Measurements from ENCODE around the gene FGF14. TPM values are rescaled to one million over a fixed set of nuclear protein-coding genes. Genes with fewer than 3 reads are reported as not detected.

FGF14 gene
- total RNA-seq, 1 donor from 2014 or later: 4.6 TPM

DNA sequence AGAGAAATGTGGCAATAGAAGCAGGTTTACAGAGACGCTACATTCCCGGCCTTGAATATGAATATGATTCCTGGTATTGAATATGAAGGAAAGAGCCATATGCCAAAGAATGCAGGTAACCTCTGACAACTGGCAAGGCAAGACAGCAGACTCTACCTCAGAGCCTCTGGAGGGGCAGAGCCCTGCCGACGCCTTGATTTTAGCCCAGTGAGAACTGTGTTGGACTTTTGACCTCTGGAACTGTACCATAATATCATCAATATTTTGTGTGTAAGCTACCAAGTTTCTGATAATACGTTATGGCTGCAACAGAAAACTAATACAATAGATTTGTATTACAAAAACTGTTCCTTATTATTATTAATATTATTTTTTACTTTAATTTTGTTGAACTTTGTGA is 219.7 kb downstream of the FGF14 start:
- Mint-ChIP-seq H3K4me3 (ENCODE audit: low read depth) (no peak overlapping the region), H3K27me3 (no peaks in the 10 kb centered on the region), H3K36me3 (ENCODE audit: insufficient read depth) (no peaks in the 10 kb centered on the region), H3K9me3 (ENCODE audit: low read depth) (no peaks in the 10 kb centered on the region), H3K27ac (no peak overlapping the region), H3K4me1 (ENCODE audit: low read depth) (peaks cover 4% of the 10 kb centered on the region)
- DNase-seq (ENCODE audit: low spot score, unreplicated experiment): no peak
- TF ChIP-seq CTCF (IDR thresholded peaks at IDR 0.05; ENCODE audit: unreplicated experiment): no peak

GRCh38 chr13:102177431-102177830 is 224.4 kb downstream of the FGF14 start:
- no peak for TF ChIP-seq CTCF (IDR thresholded peaks at IDR 0.05; ENCODE audit: unreplicated experiment)
- no peaks in the 10 kb centered on the region for H3K36me3 Mint-ChIP-seq (ENCODE audit: insufficient read depth)
- H3K27me3 Mint-ChIP-seq: no peaks in the 10 kb centered on the region
- H3K27ac Mint-ChIP-seq: no peak overlapping the region
- no peak for DNase-seq (ENCODE audit: low spot score, unreplicated experiment)
- H3K9me3 Mint-ChIP-seq (ENCODE audit: low read depth): no peaks in the 10 kb centered on the region
- H3K4me1 Mint-ChIP-seq (ENCODE audit: low read depth): no peaks in the 10 kb centered on the region
- H3K4me3 Mint-ChIP-seq (ENCODE audit: low read depth): no peak overlapping the region

- H3K36me3 Mint-ChIP-seq (ENCODE audit: insufficient read depth): no peaks in the 10 kb centered on the region
- no peaks in the 10 kb centered on the region for H3K4me1 Mint-ChIP-seq (ENCODE audit: low read depth)
- no peak overlapping the region for H3K4me3 Mint-ChIP-seq (ENCODE audit: low read depth)
- no peak for TF ChIP-seq CTCF (IDR thresholded peaks at IDR 0.05; ENCODE audit: unreplicated experiment)
- no peak for DNase-seq (ENCODE audit: low spot score, unreplicated experiment)
- no peaks in the 10 kb centered on the region for H3K9me3 Mint-ChIP-seq (ENCODE audit: low read depth)
- H3K27ac Mint-ChIP-seq: no peak overlapping the region
- no peaks in the 10 kb centered on the region for H3K27me3 Mint-ChIP-seq
Observed at GRCh38 chr13:102176846-102177245, 225.0 kb downstream of the FGF14 start.

- Mint-ChIP-seq H3K4me1 (ENCODE audit: low read depth) (peaks cover 4% of the 10 kb centered on the region), H3K27ac (no peak overlapping the region), H3K4me3 (ENCODE audit: low read depth) (no peak overlapping the region), H3K27me3 (no peaks in the 10 kb centered on the region), H3K36me3 (ENCODE audit: insufficient read depth) (no peaks in the 10 kb centered on the region), H3K9me3 (ENCODE audit: low read depth) (no peaks in the 10 kb centered on the region)
- TF ChIP-seq CTCF (IDR thresholded peaks at IDR 0.05; ENCODE audit: unreplicated experiment): no peak
- no peak for DNase-seq (ENCODE audit: low spot score, unreplicated experiment)
Observed at GRCh38 chr13:102172406-102172805, 229.4 kb downstream of the FGF14 start.

DNA sequence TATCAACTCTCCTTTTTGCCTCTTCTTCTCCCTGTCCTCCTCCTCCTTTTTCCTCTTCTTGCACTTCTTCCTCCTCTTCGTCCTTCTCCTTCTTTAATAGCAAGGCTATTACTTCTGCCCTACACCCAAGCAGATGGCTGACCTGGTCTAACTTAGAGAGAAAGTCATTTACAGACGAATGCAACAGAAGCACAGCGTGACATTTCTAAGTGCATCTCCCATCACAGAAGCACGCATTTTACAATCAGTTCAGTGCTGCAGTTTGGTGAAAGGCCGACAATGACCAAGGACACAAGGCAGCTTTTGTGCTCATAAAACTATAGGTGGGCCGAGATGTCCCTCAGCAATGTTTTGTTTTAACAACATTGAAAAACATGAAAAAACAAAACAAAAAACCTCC is 231.5 kb downstream of the FGF14 start:
- no peak for DNase-seq (ENCODE audit: low spot score, unreplicated experiment)
- H3K27me3 Mint-ChIP-seq: no peaks in the 10 kb centered on the region
- H3K9me3 Mint-ChIP-seq (ENCODE audit: low read depth): no peaks in the 10 kb centered on the region
- TF ChIP-seq CTCF (IDR thresholded peaks at IDR 0.05; ENCODE audit: unreplicated experiment): no peak
- H3K4me1 Mint-ChIP-seq (ENCODE audit: low read depth): peaks cover 4% of the 10 kb centered on the region
- no peak overlapping the region for H3K4me3 Mint-ChIP-seq (ENCODE audit: low read depth)
- H3K36me3 Mint-ChIP-seq (ENCODE audit: insufficient read depth): no peaks in the 10 kb centered on the region
- peak overlapping the region; percentile 43 for H3K27ac Mint-ChIP-seq

Measured in progenitor cell of endocrine pancreas (in vitro differentiated cells).